GM21737 (cell line): ENCODE data around the gene METAP2.
"Not testable (repeated sequence)": the region's sequence is repeated elsewhere in the genome, so short reads cannot be mapped to it uniquely, and the experiment has no call there.

Source experiments
- ATAC-seq: cut with Tn5 transposase; IDR thresholded peaks from one replicate; pipeline ENCODE4 v1.9.1; 2021; ENCODE audit warnings: mild to moderate bottlenecking, moderate library complexity; ENCODE audit not compliant: unreplicated experiment

METAP2 gene

DNA sequence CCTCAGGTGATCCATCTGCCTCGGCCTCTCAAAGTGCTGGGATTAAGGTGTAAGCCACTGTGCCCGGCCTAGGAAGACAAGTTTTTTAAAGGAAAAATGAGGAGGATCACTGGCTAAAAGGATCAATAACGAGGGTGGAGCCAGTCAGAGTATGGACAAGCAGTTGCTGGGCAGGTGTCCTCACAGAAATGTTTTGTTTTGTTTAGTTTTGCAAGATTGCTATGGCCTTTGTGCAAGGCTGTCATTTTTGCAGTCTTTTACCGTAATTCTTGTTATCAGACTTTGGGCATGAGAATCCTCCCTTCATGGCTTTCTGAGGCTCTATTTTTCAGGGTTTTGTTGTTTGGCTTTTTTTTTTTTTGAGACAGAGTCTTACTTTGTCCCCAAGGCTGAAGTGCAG lies 11.9 kb upstream of the METAP2 start:
- no peak for ATAC-seq

GRCh38 chr12:95462551-95462950 lies 11.4 kb upstream of the METAP2 start:
- no peak for ATAC-seq

DNA sequence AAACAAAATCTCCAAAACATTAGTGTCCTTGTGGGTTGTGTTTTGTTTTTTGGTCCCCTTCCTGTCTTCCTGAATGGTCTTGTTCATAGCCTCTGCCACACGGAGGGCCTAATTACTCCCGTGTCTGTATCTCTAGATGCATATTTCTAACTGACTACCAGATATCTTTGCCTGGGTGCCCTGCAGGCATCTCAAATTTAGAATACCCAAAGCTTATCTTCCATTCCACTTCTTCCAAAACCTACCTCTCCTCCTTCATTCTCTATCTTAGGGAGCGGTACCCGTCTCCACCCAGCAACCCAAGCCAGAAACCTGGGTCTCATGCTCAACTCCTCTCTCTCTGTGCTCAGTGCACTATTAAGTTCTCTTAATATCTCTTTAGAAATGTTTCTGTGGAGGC lies 10.9 kb upstream of the METAP2 start:
- no peak for ATAC-seq

GRCh38 chr12:95463776-95464175 lies 10.2 kb upstream of the METAP2 start:
- not testable (repeated sequence) for ATAC-seq

DNA sequence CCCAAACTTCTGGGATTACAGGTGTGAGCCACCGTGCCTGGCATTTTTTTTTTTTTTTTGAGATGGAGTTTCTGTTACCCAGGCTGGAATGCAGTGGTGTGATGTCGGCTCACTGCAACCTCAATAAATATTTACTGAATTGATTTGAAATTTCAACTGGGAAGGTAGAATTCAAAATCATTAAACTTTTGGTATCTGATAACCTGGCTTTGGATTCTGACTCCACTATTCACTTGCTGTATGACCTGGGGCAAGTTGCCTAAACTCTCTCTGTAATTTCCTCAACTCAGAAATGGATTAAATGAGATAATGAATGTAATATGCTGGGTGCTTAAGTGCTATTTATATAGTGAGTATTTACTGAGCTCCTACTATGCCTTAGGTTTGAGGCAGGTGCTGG lies 8.7 kb upstream of the METAP2 start:
- ATAC-seq = no peak

DNA sequence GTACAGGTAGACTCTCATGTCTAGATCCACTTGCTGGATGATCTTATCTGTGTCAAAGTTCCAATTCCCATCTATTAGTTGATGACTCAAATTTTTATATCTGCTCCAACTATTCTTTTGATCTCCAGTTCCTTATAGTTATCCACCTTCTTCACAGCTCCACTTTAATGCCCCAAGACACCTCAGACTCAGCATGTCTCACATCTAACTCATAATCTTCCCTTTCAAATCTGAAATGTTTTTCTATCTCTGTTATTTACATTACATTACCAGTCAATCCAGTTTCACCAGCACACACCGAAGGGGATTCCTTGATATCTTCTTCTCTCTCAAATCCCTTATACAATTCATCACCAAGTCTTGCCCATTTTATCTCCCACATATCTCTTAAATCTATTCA lies 3.7 kb upstream of the METAP2 start:
- ATAC-seq = no peak

- peak; percentile 29 for ATAC-seq
These were observed 595 bp upstream of the METAP2 start for GRCh38 chr12:95473231-95473883.

DNA sequence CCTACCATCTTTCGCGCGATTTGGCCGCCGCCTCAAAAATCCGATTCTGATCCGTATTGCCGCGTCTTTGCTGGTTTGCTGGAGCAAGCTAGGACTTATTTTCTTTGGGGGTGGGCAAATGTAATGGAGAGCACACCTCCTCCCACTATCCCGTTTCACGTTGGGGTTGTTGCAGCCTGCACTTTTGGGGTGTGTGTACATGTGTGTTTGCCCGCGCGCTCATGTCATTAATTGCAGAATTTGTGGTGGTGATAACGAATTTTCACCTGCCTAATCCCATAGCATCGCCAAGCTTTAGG lies 657 bp downstream of the METAP2 start:
- ATAC-seq = no peak

GRCh38 chr12:95480230-95480629 lies 6.3 kb downstream of the METAP2 start:
- no peak for ATAC-seq

DNA sequence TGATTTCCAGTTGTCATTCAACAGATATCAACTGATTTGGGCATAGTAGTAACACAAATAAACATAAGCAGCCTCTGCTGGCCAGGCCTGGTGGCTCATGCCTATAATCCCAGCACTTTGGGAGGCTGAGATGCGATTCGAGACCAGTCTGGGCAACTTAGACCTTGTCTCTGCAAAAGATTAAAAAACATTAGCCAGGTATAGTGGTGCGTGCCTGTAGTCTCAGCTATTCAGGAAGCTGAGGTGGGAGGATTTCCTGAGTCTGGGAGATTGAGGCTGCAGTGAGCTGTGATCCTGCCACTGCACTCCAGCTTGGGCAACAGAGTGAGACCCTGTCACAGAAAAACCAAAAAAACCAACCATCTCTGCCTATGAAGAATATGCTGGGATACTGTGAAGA lies 7.1 kb downstream of the METAP2 start:
- no peak for ATAC-seq

DNA sequence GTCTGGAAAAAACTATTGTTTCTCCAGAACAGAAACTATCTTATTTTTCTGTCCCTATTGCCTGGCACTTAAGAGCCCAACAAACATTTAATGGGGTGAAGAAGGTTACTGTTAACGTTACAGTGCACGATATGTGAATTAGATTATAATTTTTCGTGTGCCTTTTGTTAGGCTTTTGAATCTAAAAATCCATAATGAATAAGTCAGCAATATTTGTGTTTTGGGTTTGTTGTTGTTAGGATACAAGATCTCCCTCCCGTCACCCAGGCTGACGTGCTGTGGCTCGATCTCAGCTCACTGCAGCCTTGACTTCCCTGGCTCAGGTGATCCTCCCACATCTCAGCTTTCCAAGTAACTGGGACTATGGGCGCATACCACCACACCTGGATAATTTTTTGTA lies 7.9 kb downstream of the METAP2 start:
- no peak for ATAC-seq

GRCh38 chr12:95482564-95482963 lies 8.6 kb downstream of the METAP2 start:
- not testable (repeated sequence) for ATAC-seq

DNA sequence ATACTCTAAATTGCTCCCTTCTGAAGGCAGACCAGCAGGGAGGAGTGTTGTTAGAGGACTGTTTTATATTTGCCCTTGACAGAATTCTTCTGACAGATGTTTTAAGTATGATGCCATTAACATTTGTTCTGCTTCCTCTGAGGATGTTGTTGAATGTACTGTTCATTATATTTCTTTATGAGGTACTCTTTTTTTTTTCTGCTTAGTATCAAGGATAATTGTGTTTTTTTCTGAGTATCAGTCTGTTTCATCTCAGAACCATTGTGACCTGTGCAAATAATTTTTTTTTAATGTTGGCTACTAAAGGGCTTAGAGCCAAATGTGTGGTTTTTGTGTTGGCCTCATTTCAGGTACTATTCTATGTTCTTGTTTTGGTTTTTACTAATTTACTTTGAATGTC lies 10.6 kb downstream of the METAP2 start:
- no peak for ATAC-seq

DNA sequence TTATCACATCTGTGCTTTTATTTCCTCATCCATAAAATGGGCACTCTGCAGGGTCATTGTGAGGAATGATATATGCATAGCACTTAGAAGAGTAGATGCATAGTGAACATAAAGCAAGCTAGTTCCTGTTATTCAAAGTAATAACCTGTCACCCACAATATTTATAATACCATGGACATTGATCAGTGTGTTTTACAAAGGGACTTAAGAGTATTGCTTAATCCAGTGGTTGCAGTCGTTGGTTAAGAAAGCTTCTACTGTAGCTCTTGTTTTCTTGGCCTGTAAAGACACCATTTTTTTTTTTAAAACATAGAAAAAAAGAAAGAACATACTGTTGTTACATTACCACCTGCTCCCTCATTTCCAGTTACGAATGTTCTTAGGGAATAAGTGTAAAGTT lies 13.1 kb downstream of the METAP2 start:
- ATAC-seq = no peak

DNA sequence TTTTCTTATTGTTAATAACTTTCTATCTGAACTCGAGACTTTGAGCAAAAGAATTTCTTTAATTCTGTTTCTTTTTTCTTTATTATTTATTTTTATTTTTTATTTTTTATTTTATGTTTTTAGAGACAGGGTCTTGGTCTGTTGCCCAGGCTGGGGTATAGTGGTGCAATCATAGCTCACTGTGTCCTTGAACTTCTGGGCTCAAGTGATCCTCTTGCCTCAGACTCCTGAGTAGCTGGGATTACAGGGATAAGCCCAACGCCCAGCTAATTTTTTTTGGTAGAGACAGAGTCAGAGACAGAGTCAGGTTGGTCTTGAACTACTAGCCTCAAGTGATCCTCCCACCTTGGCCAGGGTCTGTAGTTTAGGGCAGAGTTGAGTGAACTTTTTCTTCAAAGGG lies 18.5 kb downstream of the METAP2 start:
- ATAC-seq = no peak

DNA sequence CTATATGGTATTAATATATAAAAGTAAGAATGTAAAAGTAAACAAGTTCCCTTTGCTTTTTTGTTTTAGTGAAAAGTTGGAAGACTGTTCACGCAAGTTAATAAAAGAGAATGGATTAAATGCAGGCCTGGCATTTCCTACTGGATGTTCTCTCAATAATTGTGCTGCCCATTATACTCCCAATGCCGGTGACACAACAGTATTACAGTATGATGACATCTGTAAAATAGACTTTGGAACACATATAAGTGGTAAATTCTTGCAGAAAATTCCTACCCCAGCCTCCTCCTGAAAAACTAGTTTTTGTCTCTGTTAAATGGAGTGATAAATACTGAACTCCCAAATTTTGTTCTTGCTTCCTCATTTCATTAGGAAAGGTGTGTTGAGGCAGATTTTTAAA lies 20.9 kb downstream of the METAP2 start:
- ATAC-seq = no peak

- no peak for ATAC-seq
These were observed 21.5 kb downstream of the METAP2 start for GRCh38 chr12:95495433-95495832.

DNA sequence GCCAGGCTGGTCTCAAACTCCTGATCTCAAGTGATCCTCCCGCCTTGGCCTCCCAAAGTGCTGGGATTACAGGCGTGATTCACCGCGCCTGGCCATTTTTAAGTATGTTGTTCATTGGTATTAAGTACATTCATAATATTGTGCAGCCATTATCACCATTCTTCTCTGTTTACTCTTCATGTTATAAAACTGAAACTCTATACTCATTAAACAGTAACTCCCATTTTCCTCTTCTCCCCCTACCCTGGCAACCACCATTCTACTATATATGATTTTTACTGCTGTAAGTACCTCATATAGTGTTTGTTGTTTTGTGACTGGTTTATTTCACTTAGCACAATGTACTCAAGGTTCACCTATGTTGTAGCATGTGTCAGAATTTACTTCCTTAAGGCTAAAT lies 23.1 kb downstream of the METAP2 start:
- ATAC-seq = no peak

GRCh38 chr12:95498968-95499367 lies 25.0 kb downstream of the METAP2 start:
- no peak for ATAC-seq

DNA sequence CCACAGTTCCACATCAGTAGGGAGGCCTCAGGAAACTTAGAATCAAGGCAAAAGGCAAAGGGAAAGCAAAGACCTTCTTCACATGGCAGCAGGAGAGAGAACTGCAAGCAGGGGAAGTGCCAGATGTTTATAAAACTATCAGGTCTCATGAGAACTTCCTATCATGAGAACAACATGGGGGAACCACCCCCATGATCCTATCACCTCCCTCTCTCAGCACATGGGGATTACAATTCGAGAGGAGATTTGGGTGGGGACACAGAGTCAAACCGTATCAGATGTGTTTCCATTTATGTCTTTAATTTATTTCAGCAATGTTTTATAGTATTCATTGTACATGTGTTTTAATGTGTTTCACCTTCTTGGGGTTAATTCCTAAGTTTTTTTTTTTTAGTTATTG lies 25.8 kb downstream of the METAP2 start:
- no peak for ATAC-seq

DNA sequence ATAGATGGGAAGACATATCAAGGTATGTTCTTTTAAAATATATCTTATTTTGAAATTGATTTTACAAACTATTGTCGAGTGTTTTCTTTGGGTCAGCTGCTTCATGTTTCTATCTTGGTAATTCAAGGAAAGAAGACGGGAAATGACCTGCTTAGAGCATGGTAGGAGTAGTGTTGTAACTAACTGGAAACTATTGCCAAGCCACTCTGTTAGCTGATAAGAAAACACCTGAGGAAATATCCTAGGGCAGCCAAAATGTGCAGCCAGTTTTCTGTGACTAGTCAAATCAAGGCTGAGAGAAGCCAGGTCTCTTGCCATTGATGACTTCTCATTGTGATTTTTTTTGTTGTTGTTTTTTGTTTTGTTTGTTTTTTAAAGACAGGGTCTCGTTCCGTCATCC lies 30.2 kb downstream of the METAP2 start:
- ATAC-seq = no peak

- ATAC-seq = no peak
These were observed 31.1 kb downstream of the METAP2 start for GRCh38 chr12:95505039-95505438.

DNA sequence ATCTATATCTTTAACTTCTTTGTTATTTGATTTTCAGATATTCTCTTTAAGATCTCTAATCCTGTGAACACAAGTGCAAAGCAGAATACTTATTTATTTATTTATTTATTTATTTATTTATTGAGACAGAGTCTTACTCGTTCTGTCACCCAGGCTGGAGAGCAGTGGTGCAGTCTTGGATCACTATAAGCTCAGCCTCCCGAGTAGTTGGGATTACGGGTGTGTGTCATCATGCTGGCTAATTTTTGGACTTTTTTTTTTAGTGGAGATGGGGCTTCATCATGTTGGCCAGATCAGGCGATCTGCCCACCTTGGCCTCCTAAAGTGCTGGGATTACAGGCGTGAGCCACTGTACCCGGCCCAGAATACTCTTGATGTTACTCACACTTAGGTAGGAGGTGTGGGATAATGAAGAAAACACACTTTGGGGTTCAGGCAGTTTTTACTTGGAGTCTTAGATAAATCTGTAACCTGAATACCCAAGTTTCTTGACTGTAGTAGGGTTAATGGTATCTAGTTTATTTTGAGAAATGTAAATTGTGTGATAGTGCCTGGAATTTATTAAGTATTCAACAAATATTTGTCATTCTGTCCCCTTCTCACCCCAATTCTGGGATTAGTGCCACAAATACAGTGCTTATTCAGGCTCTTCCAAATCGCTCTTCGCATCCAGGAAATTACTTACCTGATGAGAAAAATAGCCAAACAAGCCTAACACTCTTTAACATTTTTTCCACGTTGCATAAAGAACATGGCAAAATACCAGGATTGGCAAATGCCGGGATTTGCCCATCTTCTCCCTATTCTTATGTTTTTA lies 33.0 kb downstream of the METAP2 start:
- no peak for ATAC-seq
